D341Med (cell line): Measurements from ENCODE around the gene CASQ1.

Experiments
- DNase-seq: peaks from one replicate; pipeline ENCODE4 v3.0.0; 2012; ENCODE audit warnings: low spot score

The CASQ1 gene

GRCh38 chr1:160205242-160206035, 15.1 kb downstream of the CASQ1 start, which contains the start of gene PEA15:
Gene PEA15 (plus strand): TSS chr1:160205384. CDS start chr1:160211545, 6,161 bp downstream.
- peak; percentile 91 for DNase-seq

- DNase-seq = peak; percentile 47
Measured at GRCh38 chr1:160206036-160206389, 15.6 kb downstream of the CASQ1 start.

- peak; percentile 37 for DNase-seq
Measured at GRCh38 chr1:160206421-160207117, 16.2 kb downstream of the CASQ1 start.

- peak; percentile 34 for DNase-seq
Measured at GRCh38 chr1:160207118-160207650, 16.8 kb downstream of the CASQ1 start.

DNA sequence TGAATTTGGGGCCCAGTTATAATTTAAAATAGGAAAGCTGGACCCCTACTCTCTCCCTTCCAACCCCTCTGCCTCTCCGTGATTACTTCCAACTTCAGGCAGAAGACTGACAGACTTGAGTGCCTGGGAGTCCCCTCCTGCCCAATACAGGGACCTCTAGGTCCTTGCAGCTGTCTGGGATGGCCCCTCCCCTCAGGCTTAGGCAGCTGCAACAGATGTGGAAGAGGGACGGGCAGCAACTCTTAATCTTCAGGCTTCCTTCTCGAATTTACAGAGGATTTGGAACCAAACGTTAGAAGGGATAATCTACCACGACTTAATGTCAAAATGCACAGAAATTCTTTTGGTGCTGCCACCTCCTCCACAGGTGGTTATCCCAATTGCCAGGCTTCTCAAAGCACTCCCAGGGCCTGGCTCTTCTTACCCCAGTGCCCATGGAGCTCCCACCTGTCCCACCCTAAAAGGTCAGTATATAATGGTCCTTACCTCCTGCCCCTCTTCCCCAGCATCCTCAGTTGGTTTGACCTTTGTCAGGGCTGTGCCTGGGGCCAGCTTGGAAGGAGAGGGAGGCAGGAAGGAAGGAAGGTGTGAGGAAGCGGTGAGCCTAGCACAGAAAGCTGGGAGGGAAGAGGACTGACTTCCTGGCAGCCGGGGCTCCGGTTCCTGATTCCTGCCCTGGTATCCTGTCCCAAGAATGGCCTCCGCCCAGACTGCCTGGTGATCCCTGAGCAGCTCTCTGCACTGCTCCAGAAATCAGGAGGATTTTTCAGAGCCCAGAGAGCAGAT, 17.6 kb downstream of the CASQ1 start:
- DNase-seq = no peak

DNA sequence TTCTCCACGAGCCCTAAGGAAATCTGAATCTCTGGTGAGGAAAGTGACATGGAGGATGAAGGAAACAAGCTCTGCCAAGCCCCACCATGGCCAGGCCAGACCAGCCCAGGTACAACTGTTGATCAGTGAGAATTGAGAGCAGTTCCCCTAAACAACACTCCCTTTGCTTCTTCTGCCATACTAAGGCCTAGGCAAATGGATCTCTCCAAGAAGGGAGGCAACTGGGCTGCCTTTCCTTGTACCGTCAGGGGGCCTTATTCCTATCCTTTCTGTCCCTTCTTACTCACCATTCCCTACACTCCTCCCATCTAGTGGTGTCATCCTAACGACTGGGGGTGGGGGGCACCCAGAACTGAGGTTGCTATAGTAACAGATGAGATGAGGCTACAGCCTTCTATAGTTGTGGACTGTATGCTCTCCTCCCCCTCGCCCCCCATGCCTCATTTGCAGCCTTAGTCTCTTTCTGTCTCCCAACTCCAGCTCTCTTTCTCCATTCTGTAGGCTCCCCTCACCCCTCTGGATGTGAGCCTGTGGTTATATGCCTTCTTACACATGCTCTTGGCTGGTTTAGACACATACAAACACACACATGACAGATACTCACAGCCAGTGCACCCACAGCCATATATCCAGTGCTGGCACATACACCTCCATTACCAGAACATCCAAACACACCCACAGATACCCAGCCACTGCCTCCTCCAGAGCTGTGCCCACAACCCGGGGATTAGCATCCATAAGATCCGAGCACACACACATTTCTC, 18.4 kb downstream of the CASQ1 start:
- DNase-seq = peak; percentile 27

- DNase-seq = peak; percentile 39
Measured at GRCh38 chr1:160209321-160210046, 19.1 kb downstream of the CASQ1 start.

GRCh38 chr1:160210561-160210960, 20.2 kb downstream of the CASQ1 start:
- DNase-seq = no peak

- DNase-seq = peak; percentile 25
Measured at GRCh38 chr1:160211046-160211790, 20.8 kb downstream of the CASQ1 start.

DNA sequence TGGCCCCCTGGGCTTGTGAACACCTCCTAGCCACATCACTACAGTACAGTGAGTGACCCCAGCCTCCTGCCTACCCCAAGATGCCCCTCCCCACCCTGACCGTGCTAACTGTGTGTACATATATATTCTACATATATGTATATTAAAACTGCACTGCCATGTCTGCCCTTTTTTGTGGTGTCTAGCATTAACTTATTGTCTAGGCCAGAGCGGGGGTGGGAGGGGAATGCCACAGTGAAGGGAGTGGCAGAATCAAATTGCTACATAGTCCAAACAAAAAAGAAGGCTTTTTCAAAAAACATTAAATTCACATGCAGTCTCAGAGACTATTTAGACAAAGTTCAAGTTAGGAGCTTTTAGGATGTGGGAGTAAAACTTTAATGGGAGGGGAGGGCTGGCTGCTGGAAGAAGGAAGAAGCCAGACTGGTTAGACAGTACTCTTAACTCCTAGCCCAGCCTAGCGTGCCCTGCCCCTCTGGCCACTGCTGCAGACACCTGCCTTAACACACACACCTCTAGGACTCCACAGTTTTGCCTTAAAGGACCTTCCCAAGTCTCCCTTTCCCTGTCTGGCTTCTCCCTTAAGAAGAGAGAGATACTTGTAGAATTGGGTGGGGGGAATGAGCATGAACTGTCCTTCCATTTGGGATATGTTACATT, 24.2 kb downstream of the CASQ1 start:
- DNase-seq = no peak

DNA sequence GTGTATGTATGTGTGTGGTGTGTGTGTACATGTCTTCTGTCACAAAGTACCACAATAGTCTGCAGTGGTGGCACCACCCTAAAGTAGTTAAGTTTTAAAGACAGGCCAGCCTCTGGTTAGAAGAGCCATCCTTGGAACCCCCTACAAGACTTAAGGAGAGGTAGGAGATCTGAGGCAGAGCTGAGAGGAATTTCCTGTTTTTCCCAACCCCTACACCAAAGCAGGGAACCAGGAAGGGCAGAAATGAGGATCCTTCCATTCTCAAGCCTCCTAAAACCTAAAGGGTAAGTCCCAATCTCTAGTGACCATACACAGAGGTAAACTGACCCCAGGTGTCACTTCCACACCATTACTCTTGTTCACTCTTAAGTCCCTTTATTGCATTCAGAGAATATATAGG, 25.9 kb downstream of the CASQ1 start:
- DNase-seq = no peak

DNA sequence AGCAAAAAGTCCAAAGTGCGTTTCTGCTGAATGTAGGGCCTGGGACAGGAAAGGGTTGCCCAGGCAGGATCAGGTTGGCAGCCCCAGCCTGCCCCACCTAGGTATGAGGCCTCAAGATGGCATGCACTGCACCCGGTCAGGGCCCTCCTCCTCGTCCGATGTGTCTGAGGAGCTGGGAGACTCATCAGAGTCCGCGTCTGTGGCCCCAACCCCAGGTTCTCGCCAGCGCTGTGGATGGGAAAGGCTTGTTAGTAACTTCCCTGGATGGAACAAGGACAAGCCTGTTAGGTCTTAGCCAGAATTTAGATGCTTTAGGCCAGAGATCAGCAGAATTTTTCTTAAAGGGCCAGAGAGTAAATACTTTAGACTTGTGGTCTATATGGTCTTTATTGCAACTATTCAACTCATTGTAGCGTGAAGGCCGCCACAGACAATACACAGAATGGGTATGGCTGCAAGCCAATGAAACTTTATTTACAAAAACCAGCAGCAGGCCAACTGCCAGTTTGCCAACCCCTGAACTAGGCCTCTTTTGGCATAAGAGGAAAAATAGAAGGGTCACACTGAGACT, 27.2 kb downstream of the CASQ1 start:
- peak; percentile 29 for DNase-seq

DNA sequence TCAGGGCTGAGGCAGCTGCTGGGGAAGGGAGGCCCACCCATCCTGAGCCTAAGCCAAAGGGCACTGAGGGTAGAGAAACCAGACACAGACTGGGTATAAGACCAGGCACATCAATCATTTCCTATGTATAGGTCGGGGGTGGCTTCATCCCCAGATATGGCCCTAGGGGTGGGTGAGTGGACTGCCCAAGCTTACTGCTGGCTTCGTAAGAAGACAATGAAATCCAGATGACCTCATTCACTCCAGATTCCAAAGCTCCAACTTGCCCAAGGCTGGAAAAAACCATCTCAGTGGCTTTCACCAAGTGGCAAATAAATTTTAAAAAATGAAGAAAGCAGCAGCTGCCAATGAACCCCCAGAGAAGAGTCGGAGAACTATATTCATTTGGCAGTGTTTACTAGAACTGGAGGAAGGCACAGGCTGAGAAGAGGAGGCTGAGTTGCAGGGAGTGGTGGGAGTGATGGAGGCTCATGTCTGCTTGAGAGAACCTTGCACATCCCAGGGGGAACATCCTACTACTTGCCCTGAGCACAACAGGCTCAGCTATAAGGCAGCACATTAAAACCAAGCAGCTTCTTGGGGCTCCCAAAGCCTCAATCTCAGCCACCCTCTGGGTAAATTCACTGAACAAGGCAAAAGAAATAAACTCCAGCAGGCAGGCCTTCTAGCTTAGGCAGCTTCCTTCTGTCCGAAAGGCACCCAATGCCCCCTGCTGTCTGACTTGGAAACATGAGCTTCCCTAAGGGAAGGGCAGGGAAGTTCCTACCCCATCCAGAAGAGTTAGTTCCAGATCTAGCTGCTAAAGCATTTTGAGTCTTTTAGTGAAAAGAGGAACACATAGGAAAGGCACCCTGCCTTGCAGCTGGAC, 28.9 kb downstream of the CASQ1 start:
- peak; percentile 72 for DNase-seq

- DNase-seq = no peak
Measured at GRCh38 chr1:160220301-160220700, 29.9 kb downstream of the CASQ1 start.

DNA sequence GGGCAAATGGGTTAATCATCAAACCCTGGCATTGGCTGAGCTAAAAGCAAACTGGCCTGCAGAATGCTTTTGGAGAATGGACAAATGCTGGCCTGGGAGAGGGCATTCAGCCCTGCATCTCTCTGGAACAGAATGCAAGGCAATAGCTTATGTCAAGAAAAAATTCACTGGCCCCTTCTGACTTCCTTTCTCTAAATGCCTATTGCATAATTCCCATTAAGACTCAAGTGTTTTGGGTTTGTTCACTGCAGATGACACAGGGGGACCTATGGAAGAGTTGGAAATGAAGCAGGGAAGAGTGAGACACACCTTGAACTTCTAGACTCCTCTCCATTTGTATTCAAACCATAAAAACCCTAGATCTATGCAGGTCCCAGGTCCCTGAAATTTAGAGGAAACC, 30.7 kb downstream of the CASQ1 start:
- DNase-seq = no peak

GRCh38 chr1:160222546-160222945, 32.2 kb downstream of the CASQ1 start:
- DNase-seq = no peak

- no peak for DNase-seq
Measured at GRCh38 chr1:160224606-160225005, 34.2 kb downstream of the CASQ1 start.

GRCh38 chr1:160225345-160225744, 35.0 kb downstream of the CASQ1 start:
- no peak for DNase-seq
